Progenitor cell of endocrine pancreas (in vitro differentiated cells): ENCODE measurements around the gene CIAO1. TPM values are rescaled to one million over a fixed set of nuclear protein-coding genes. Genes with fewer than 3 reads are reported as not detected.
"Not testable (repeated sequence)": the region's sequence is repeated elsewhere in the genome, so short reads cannot be mapped to it uniquely, and the experiment has no call there.

Experiments used
- DNase-seq: peaks from one replicate; pipeline ENCODE4 v3.0.0; 2021; ENCODE audit warnings: low spot score; ENCODE audit not compliant: unreplicated experiment
- H3K27ac Mint-ChIP-seq: 2 replicates; pipeline ENCODE4 v1.8.0; 2021; ENCODE audit warnings: mild to moderate bottlenecking, moderate library complexity, mixed read lengths
- H3K27me3 Mint-ChIP-seq: 2 replicates; pipeline ENCODE4 v1.8.0; 2021; ENCODE audit warnings: mixed read lengths
- H3K36me3 Mint-ChIP-seq: 2 replicates; pipeline ENCODE4 v1.8.0; 2022; ENCODE audit warnings: mixed read lengths; ENCODE audit not compliant: insufficient read depth
- H3K4me1 Mint-ChIP-seq: 2 replicates; pipeline ENCODE4 v1.8.0; 2021; ENCODE audit warnings: low read depth, mixed read lengths
- H3K4me3 Mint-ChIP-seq: 2 replicates; pipeline ENCODE4 v1.8.0; 2021; ENCODE audit warnings: low read depth, mild to moderate bottlenecking, moderate library complexity, mixed read lengths
- H3K9me3 Mint-ChIP-seq: 2 replicates; pipeline ENCODE4 v1.8.0; 2021; ENCODE audit warnings: low read depth, mixed read lengths
- total RNA-seq: library from RNA; stranded (reverse); gene quantifications from 2 replicates; pipeline ENCODE4 v1.2.1, GENCODE V29; 2021
- TF ChIP-seq, protein P1 (sequence below): fragments of 200-600 bp; sonication (generic); IDR thresholded peaks from one replicate; pipeline ENCODE4 v1.5.0; 2021; ENCODE audit warnings: antibody characterized with exemption, mild to moderate bottlenecking; ENCODE audit not compliant: unreplicated experiment

Gene CIAO1
- total RNA-seq, 1 donor from 2014 or later, result 77.1 TPM

DNA sequence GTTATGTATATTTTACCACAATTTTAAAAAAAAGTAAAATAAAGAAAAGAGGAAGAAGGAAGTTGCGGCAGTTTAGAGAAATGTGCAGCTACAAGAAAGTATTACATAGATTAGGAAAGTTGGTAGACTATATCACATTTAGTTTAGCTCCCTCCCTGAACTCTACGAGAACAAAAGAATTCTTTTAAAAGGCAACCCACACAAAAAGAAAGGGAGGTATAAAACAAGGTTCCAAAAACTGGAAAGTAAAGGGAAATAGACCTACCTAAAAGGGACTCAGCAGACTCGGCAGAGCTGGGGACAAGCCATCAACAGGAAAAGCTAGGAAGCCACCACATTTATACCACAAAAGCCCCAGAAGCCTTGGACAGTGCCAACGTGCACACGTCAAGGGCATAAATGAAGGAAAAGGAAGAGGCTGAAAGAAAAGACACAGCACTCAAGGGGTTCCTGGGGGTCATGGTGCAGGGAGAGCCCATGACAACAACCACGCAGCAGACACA, 9.4 kb upstream of the CIAO1 start:
- H3K9me3 Mint-ChIP-seq, result no peaks in the 10 kb centered on the region
- H3K27ac Mint-ChIP-seq, result no peak overlapping the region
- no peak overlapping the region for H3K4me3 Mint-ChIP-seq
- peaks cover 19% of the 10 kb centered on the region for H3K4me1 Mint-ChIP-seq
- no peak for DNase-seq
- TF ChIP-seq, protein P1, sequence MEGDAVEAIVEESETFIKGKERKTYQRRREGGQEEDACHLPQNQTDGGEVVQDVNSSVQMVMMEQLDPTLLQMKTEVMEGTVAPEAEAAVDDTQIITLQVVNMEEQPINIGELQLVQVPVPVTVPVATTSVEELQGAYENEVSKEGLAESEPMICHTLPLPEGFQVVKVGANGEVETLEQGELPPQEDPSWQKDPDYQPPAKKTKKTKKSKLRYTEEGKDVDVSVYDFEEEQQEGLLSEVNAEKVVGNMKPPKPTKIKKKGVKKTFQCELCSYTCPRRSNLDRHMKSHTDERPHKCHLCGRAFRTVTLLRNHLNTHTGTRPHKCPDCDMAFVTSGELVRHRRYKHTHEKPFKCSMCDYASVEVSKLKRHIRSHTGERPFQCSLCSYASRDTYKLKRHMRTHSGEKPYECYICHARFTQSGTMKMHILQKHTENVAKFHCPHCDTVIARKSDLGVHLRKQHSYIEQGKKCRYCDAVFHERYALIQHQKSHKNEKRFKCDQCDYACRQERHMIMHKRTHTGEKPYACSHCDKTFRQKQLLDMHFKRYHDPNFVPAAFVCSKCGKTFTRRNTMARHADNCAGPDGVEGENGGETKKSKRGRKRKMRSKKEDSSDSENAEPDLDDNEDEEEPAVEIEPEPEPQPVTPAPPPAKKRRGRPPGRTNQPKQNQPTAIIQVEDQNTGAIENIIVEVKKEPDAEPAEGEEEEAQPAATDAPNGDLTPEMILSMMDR, result no peak
- H3K36me3 Mint-ChIP-seq, result peaks cover 14% of the 10 kb centered on the region
- no peaks in the 10 kb centered on the region for H3K27me3 Mint-ChIP-seq

- not testable (repeated sequence) for H3K4me3 Mint-ChIP-seq, H3K27me3 Mint-ChIP-seq, DNase-seq, H3K27ac Mint-ChIP-seq, H3K9me3 Mint-ChIP-seq, H3K36me3 Mint-ChIP-seq
- peaks cover 17% of the 10 kb centered on the region for H3K4me1 Mint-ChIP-seq
These were observed 8.3 kb upstream of the CIAO1 start for GRCh38 chr2:96257744-96258143.

GRCh38 chr2:96258166-96259022, 7.6 kb upstream of the CIAO1 start:
- Mint-ChIP-seq H3K36me3 (peaks cover 6% of the 10 kb centered on the region), H3K27ac (peak overlapping the region; percentile 67), H3K9me3 (no peaks in the 10 kb centered on the region), H3K27me3 (no peaks in the 10 kb centered on the region), H3K4me3 (no peak overlapping the region), H3K4me1 (peaks cover 17% of the 10 kb centered on the region)
- no peak for DNase-seq
- TF ChIP-seq, protein P1, result no peak

- no peak for DNase-seq
- H3K27ac Mint-ChIP-seq, result peak overlapping the region; percentile 88
- peaks cover 2% of the 10 kb centered on the region for H3K36me3 Mint-ChIP-seq
- H3K27me3 Mint-ChIP-seq, result no peaks in the 10 kb centered on the region
- H3K4me1 Mint-ChIP-seq, result peaks cover 22% of the 10 kb centered on the region
- TF ChIP-seq, protein P1, result no peak
- H3K4me3 Mint-ChIP-seq, result no peak overlapping the region
- H3K9me3 Mint-ChIP-seq, result no peaks in the 10 kb centered on the region
These were observed 6.5 kb upstream of the CIAO1 start for GRCh38 chr2:96259497-96259921.

DNA sequence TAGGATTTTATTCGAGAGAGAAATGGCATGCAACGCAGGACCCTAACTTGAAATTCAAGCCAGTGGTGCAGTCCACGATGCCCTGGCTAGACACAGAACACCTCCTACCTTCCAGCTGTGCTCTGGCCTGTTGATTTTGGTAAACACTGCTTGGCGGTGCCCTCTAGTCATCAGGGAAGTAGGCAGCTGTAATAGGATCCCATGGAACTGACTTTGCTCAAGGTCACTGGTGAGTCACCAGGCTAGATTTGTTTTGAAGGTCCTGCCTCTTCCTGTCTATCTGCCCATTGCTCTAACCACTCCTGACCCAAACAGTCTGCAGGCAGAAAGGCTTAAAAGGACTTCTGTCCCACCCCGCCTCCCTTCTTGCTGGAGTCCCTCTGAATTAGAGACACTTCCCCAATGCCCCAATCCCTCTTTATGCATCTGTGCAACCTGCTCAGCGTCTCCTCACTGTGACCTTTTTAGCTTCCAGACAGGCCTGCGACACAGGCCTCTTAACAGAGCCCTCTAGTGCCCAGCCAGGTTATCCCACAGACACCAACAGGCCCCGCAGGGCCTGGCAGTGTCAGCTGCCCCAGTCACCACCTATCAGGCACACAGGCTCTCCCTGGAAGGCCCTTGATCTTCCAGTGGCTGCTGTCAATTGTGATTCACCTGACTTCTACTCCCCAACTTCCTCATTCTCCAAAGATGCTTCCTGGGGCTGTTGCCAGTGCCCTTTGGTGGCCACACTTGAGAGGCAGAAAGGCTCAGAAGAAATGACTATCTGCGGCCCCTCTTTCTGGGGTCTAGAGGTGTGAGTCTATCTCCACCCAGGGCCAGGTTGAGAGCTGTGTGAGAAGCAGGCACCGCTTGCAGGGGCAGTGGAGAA, 5.4 kb upstream of the CIAO1 start:
- no peak overlapping the region for H3K4me3 Mint-ChIP-seq

More for the DNA sequence above, 5.4 kb upstream of the CIAO1 start:
- Mint-ChIP-seq H3K27ac (peak overlapping the region; percentile 92), H3K4me1 (peaks cover 25% of the 10 kb centered on the region), H3K36me3 (no peaks in the 10 kb centered on the region), H3K9me3 (no peaks in the 10 kb centered on the region), H3K27me3 (no peaks in the 10 kb centered on the region)
- DNase-seq, result no peak
- TF ChIP-seq, protein P1, result peak; percentile 42
